GM10248 (cell line): ENCODE results near the gene NCOA3.

ENCODE experiments used
- CTCF ChIA-PET: fragments of 300-600 bp; sonication (Branson Sonifier 250); formaldehyde crosslinking; extraction: SDS; loops from one replicate; lab custom pipeline; 2021; ENCODE audit warnings: antibody characterized with exemption; lab: Yijun Ruan, JAX
- POLR2A ChIA-PET: fragments of 350-650 bp; sonication (Branson Sonifier 250); formaldehyde crosslinking; extraction: SDS; loops from one replicate; lab custom pipeline; 2020; ENCODE audit warnings: antibody characterized with exemption; lab: Yijun Ruan, JAX
- DNase-seq: peaks from one replicate; pipeline ENCODE4 v3.0.0; 2012; ENCODE audit errors: extremely low spot score
- CTCF ChIP-seq: IDR thresholded peaks from 2 replicates; pipeline ENCODE4 v1.5.1; 2012; ENCODE audit warnings: mild to moderate bottlenecking, low read depth; ENCODE audit errors: extremely low read depth, missing control alignments, control extremely low read depth

Gene NCOA3

GRCh38 chr20:47544852-47545251 lies 43.2 kb downstream of the NCOA3 start:
- DNase-seq, result no peak
- TF ChIP-seq CTCF, result no peak
- ChIA-PET POLR2A (interaction anchor here (0.5 kb wide), 1 partner anchor 71 kb away, joined by 4 read pairs; no protein-coding TSS in a partner anchor), CTCF (interaction anchor here (1.0 to 3.2 kb wide), 3 partner anchors 16 to 41 kb away, joined by 3 to 10 read pairs (median 4); no protein-coding TSS in a partner anchor)

- TF ChIP-seq CTCF, result no peak
- ChIA-PET POLR2A (no interaction called here), CTCF (interaction anchor here (1.0 to 3.2 kb wide), 4 partner anchors 15 to 41 kb away, joined by 3 to 10 read pairs (median 4); no protein-coding TSS in a partner anchor)
Observed at GRCh38 chr20:47545499-47545898, 43.8 kb downstream of the NCOA3 start.

GRCh38 chr20:47546184-47547033 lies 44.7 kb downstream of the NCOA3 start:
- DNase-seq, result no peak
- ChIA-PET POLR2A (no interaction called here), CTCF (interaction anchor here (1.5 to 3.2 kb wide), 2 partner anchors 16 to 20 kb away, joined by 3 to 10 read pairs; no protein-coding TSS in a partner anchor)
- TF ChIP-seq CTCF, result no peak

More at GRCh38 chr20:47545499-47545898, 43.8 kb downstream of the NCOA3 start:
- DNase-seq, result no peak

GRCh38 chr20:47547034-47547387 lies 45.3 kb downstream of the NCOA3 start:
- POLR2A ChIA-PET, result no interaction called here
- CTCF ChIA-PET, result no interaction called here
- no peak for DNase-seq
- TF ChIP-seq CTCF, result no peak

GRCh38 chr20:47549671-47550070 lies 48.0 kb downstream of the NCOA3 start:
- DNase-seq, result no peak
- TF ChIP-seq CTCF, result no peak
- ChIA-PET CTCF (interaction anchor here (1.0 to 1.4 kb wide), 3 partner anchors 16 to 28 kb away, joined by 3 to 4 read pairs (median 3); no protein-coding TSS in a partner anchor), POLR2A (no interaction called here)

GRCh38 chr20:47551222-47551621 lies 49.5 kb downstream of the NCOA3 start:
- ChIA-PET CTCF (no interaction called here), POLR2A (no interaction called here)
- no peak for TF ChIP-seq CTCF
- no peak for DNase-seq
